ENCODE results near the gene SLC25A52. TPM values are rescaled to one million over a fixed set of nuclear protein-coding genes. Genes with fewer than 3 reads are reported as not detected.

SLC25A52 gene
- polyA plus RNA-seq, 1 of the 3 experiments (the other 2 are of a cell fraction), result 0.03 TPM

DNA sequence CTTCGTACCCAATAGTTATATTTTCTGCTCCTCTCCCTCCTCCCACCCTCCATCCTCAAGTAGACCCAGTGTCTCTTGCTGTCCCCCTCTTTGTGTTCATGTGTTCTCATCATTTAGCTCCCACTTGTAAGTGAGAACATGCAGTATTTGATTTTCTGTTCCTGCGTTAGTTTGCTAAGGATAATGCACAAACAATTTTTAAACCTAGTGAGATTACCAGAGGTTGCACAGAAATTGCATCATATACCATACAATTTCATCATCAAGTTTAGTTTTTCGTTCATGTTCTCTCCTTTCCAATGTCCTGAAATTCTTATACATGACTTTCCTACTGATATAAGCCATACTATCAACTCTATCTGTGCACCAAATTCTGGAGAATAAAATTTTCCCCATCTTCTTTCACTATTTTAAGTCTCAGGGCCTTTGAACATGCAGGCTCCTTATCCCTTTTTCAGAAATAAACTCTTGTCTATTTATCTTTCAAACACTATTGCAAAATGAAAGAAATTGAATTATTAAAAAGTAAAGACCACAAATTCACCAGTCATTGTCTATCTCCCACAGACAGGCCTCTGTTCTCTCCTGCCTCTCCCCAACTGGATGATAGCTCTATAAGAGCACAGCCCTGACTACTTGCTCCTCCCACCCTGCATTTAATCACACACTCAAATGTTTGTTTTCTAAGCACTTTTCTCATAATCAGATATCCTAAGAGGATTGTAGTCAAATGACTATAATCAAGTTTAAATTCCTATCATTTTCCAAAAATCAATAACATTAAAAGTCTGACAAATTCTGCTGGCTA, 49.1 kb downstream of the SLC25A52 start:
- Histone ChIP-seq H3K4me3 (ENCODE audit: low read depth in 2 of 2, low read length in 1 of 2) (no peak overlapping the region), H3K79me2 (ENCODE audit: insufficient read depth) (no peaks in the 10 kb centered on the region), H3K27ac (ENCODE audit: low read depth in 2 of 2, low read length in 1 of 2) (no peak overlapping the region), H3K4me1 (ENCODE audit: control insufficient read depth in 1 of 2, insufficient read depth in 2 of 2, low read depth in 1 of 2, low read length in 1 of 2) (no peaks in the 10 kb centered on the region), H4K20me1 (ENCODE audit: insufficient read depth) (no peaks in the 10 kb centered on the region), H3K27me3 (ENCODE audit: insufficient read depth) (no peaks in the 10 kb centered on the region), H3K4me2 (no peak overlapping the region), H3K9me3 (no peaks in the 10 kb centered on the region), H3F3A (replicated peaks; ENCODE audit: insufficient read depth) (no peaks in the 10 kb centered on the region), H2AFZ (ENCODE audit: low read depth) (no peak overlapping the region), H3K9me2 (no peaks in the 10 kb centered on the region), H3K9ac (no peak overlapping the region), H3K36me3 (replicated peaks in 1 of 2; ENCODE audit: control insufficient read depth in 1 of 2, insufficient read depth in 2 of 2, low read length in 1 of 2) (no peaks in the 10 kb centered on the region)
- 55% methylated on average over 3 of the region's 3 CpGs for WGBS (ENCODE audit: low lambda C conversion rate)
- ChIA-PET CTCF (interaction anchor here (1.2 to 1.6 kb wide), 6 partner anchors 11 to 287 kb away, joined by 3 to 9 read pairs (median 4); no protein-coding TSS in a partner anchor), POLR2A (no interaction called here)
- no peak for DNase-seq
- TF ChIP-seq, protein P1, sequence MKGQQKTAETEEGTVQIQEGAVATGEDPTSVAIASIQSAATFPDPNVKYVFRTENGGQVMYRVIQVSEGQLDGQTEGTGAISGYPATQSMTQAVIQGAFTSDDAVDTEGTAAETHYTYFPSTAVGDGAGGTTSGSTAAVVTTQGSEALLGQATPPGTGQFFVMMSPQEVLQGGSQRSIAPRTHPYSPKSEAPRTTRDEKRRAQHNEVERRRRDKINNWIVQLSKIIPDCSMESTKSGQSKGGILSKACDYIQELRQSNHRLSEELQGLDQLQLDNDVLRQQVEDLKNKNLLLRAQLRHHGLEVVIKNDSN (IDR thresholded peaks at IDR 0.05; ENCODE audit: borderline replicate concordance, low read depth), result no peak
- TF ChIP-seq ELF1 (IDR thresholded peaks at IDR 0.05) (no peak), SIN3A (IDR thresholded peaks at IDR 0.05; ENCODE audit: borderline replicate concordance, low read depth, low read length) (no peak), POLR2AphosphoS5 (IDR thresholded peaks at IDR 0.05; ENCODE audit: low read depth, low read length) (no peak), CHD2 (IDR thresholded peaks at IDR 0.05; ENCODE audit: low read length, partially characterized antibody) (no peak), PBX3 (IDR thresholded peaks at IDR 0.05) (no peak), MXI1 (IDR thresholded peaks at IDR 0.05; ENCODE audit: low read depth, low read length) (no peak), NFIC (IDR thresholded peaks at IDR 0.05; ENCODE audit: borderline replicate concordance) (no peak), FOXM1 (IDR thresholded peaks at IDR 0.05; ENCODE audit: low read depth) (no peak), MAX (IDR thresholded peaks at IDR 0.05; ENCODE audit: low read depth) (no peak), TAF1 (IDR thresholded peaks at IDR 0.05; ENCODE audit: borderline replicate concordance, low read depth, low read length) (no peak), USF2 (IDR thresholded peaks at IDR 0.05; ENCODE audit: borderline replicate concordance, low read depth, low read length) (no peak), FOSL2 (IDR thresholded peaks at IDR 0.05; ENCODE audit: borderline replicate concordance, low read depth) (no peak)
- TF ChIP-seq, protein P2, sequence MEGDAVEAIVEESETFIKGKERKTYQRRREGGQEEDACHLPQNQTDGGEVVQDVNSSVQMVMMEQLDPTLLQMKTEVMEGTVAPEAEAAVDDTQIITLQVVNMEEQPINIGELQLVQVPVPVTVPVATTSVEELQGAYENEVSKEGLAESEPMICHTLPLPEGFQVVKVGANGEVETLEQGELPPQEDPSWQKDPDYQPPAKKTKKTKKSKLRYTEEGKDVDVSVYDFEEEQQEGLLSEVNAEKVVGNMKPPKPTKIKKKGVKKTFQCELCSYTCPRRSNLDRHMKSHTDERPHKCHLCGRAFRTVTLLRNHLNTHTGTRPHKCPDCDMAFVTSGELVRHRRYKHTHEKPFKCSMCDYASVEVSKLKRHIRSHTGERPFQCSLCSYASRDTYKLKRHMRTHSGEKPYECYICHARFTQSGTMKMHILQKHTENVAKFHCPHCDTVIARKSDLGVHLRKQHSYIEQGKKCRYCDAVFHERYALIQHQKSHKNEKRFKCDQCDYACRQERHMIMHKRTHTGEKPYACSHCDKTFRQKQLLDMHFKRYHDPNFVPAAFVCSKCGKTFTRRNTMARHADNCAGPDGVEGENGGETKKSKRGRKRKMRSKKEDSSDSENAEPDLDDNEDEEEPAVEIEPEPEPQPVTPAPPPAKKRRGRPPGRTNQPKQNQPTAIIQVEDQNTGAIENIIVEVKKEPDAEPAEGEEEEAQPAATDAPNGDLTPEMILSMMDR (IDR thresholded peaks at IDR 0.05), result no peak

Data from SK-N-SH (cell line).